LNCaP clone FGC (cell line): ENCODE measurements around the gene TTLL10.
"Not testable (repeated sequence)": the region's sequence is repeated elsewhere in the genome, so short reads cannot be mapped to it uniquely, and the experiment has no call there.

Experiments used
- DNase-seq: peaks from one replicate; pipeline ENCODE4 v3.0.0-alpha.2; 2011; ENCODE audit warnings: low read depth
- H3K4me3 ChIP-seq: 2 replicates; pipeline ENCODE4 v1.5.1; 2011; ENCODE audit warnings: mild to moderate bottlenecking, low read depth, low read length, control low read depth
- CTCF ChIP-seq: IDR thresholded peaks from 2 replicates; pipeline ENCODE4 v1.5.1; 2012; ENCODE audit warnings: mild to moderate bottlenecking; ENCODE audit not compliant: control insufficient read depth, insufficient read depth; ENCODE audit errors: extremely low read depth

The TTLL10 gene

GRCh38 chr1:1141911-1142250 is 31.8 kb upstream of the TTLL10 start:
- no peak for DNase-seq
- no peak overlapping the region for H3K4me3 ChIP-seq
- no peak for TF ChIP-seq CTCF

GRCh38 chr1:1142352-1142751 is 31.3 kb upstream of the TTLL10 start:
- not testable (repeated sequence) for H3K4me3 ChIP-seq, DNase-seq

GRCh38 chr1:1142844-1143243 is 30.8 kb upstream of the TTLL10 start:
- DNase-seq = no peak
- TF ChIP-seq CTCF = no peak
- H3K4me3 ChIP-seq = no peak overlapping the region

GRCh38 chr1:1143636-1144035 is 30.0 kb upstream of the TTLL10 start:
- no peak for DNase-seq
- TF ChIP-seq CTCF = no peak
- no peak overlapping the region for H3K4me3 ChIP-seq

- no peak for DNase-seq
- no peak for TF ChIP-seq CTCF
These were observed 29.4 kb upstream of the TTLL10 start for GRCh38 chr1:1144122-1144842.

GRCh38 chr1:1144843-1145546 is 28.7 kb upstream of the TTLL10 start:
- no peak for DNase-seq
- no peak overlapping the region for H3K4me3 ChIP-seq
- TF ChIP-seq CTCF = no peak

More at GRCh38 chr1:1144122-1144842, 29.4 kb upstream of the TTLL10 start:
- no peak overlapping the region for H3K4me3 ChIP-seq

- DNase-seq = no peak
- TF ChIP-seq CTCF = no peak
These were observed 28.1 kb upstream of the TTLL10 start for GRCh38 chr1:1145547-1145914.

More at GRCh38 chr1:1145547-1145914, 28.1 kb upstream of the TTLL10 start:
- no peak overlapping the region for H3K4me3 ChIP-seq
